Naive thymus-derived CD4-positive, alpha-beta T cell (primary cell): ENCODE results near the gene FAXDC2. TPM values are rescaled to one million over a fixed set of nuclear protein-coding genes. Genes with fewer than 3 reads are reported as not detected.

Experiments
- ATAC-seq: fragments of 150-1000 bp; cut with Tn5 transposase; 2 replicates; pipeline ENCODE4 v1.10.0; 2021; ENCODE audit warnings: mild to moderate bottlenecking, moderate library complexity
- CTCF ChIA-PET: fragments of 350-600 bp; sonication (Branson Sonifier 250); formaldehyde crosslinking; loops from one replicate; lab custom pipeline; 2021; ENCODE audit warnings: antibody characterized with exemption; lab: Charles Lee
- POLR2A ChIA-PET: fragments of 350-600 bp; sonication (Branson Sonifier 250); formaldehyde crosslinking; loops from one replicate; lab custom pipeline; 2021; ENCODE audit warnings: antibody characterized with exemption, inconsistent platforms; lab: Charles Lee
- DNase-seq, 9 donors: peaks; one replicate each; pipeline versions ENCODE4 v3.0.0 to v3.0.0-alpha.2; 2020 to 2022; ENCODE audit warnings: mixed read lengths in 1 of 9
- H3K27ac ChIP-seq: one replicate; pipeline ENCODE4 v1.7.0; 2013; ENCODE audit warnings: mild to moderate bottlenecking, low read depth, low read length, moderate library complexity
- H3K27me3 ChIP-seq, 2 donors: one replicate each; pipeline ENCODE4 v1.7.0; 2013; ENCODE audit warnings: low read length in 2 of 2, mild to moderate bottlenecking in 2 of 2, moderate library complexity in 2 of 2; ENCODE audit not compliant: control insufficient read depth in 2 of 2, insufficient read depth in 2 of 2
- H3K36me3 ChIP-seq, 3 experiments: 1 replicate in 2 of 3; 2 replicates in 1 of 3; pipeline ENCODE4 v1.7.0; 2013; ENCODE audit warnings: low read length in 3 of 3, mild to moderate bottlenecking in 3 of 3, moderate library complexity in 1 of 3; ENCODE audit not compliant: insufficient read depth in 3 of 3, control insufficient read depth in 2 of 3
- H3K4me1 ChIP-seq, 2 donors: one replicate each; pipeline ENCODE4 v1.7.0; 2013; ENCODE audit warnings: low read length in 2 of 2, mild to moderate bottlenecking in 2 of 2, moderate library complexity in 1 of 2; ENCODE audit not compliant: control insufficient read depth in 2 of 2, insufficient read depth in 2 of 2
- H3K4me3 ChIP-seq: 2 replicates; pipeline ENCODE4 v1.7.0; 2013; ENCODE audit warnings: mild to moderate bottlenecking, low read length
- H3K9me3 ChIP-seq, 3 experiments: 1 replicate in 2 of 3; 2 replicates in 1 of 3; pipeline ENCODE4 v1.7.0; 2013; ENCODE audit warnings: low read length in 3 of 3; ENCODE audit not compliant: control insufficient read depth in 2 of 3
- H3K27ac Mint-ChIP-seq, 9 donors: one replicate each; pipeline ENCODE4 v1.8.0; 2020 to 2022; ENCODE audit warnings: mixed read lengths in 9 of 9, mild to moderate bottlenecking in 8 of 9, moderate library complexity in 5 of 9, inconsistent platforms in 2 of 9
- H3K27me3 Mint-ChIP-seq, 5 donors: one replicate each; pipeline ENCODE4 v1.8.0; 2021 to 2022; ENCODE audit warnings: mixed read lengths in 5 of 5, mild to moderate bottlenecking in 1 of 5
- H3K36me3 Mint-ChIP-seq, 5 donors: one replicate each; pipeline ENCODE4 v1.8.0; 2020 to 2022; ENCODE audit warnings: mixed read lengths in 5 of 5, mild to moderate bottlenecking in 3 of 5, inconsistent platforms in 1 of 5
- H3K4me1 Mint-ChIP-seq, 7 donors: one replicate each; pipeline ENCODE4 v1.8.0; 2020 to 2022; ENCODE audit warnings: mixed read lengths in 7 of 7, mild to moderate bottlenecking in 3 of 7, inconsistent platforms in 1 of 7
- H3K4me3 Mint-ChIP-seq, 10 donors: one replicate each; pipeline ENCODE4 v1.8.0; 2020 to 2022; ENCODE audit warnings: mild to moderate bottlenecking in 10 of 10, mixed read lengths in 10 of 10, moderate library complexity in 6 of 10, inconsistent platforms in 2 of 10
- H3K9me3 Mint-ChIP-seq, 11 donors: one replicate each; pipeline ENCODE4 v1.8.0; 2020 to 2022; ENCODE audit warnings: mixed read lengths in 11 of 11, mild to moderate bottlenecking in 4 of 11, inconsistent platforms in 1 of 11, moderate library complexity in 1 of 11
- intact Hi-C, 2 donors: fragments of 100-400 bp; cut with micrococcal nuclease; formaldehyde crosslinking; loops; one replicate each; pipeline ENCODE4 v1.15.1; 2023
- polyA plus RNA-seq, 2 donors: library from polyadenylated mRNA; unstranded; fragments of 300-500 nt; fragmentation: Illumina TruSeq; gene quantifications; one replicate each; pipeline ENCODE4 v1.2.3, GENCODE V29; 2021
- total RNA-seq, 6 experiments: library from RNA in 5 of 6; stranded (reverse) in 5 of 6; gene quantifications; 1 replicate in 5 of 6; 2 replicates in 1 of 6; pipeline ENCODE4 v1.2.3 and lab custom pipeline; 2021 to 2026

The FAXDC2 gene
- total and polyA plus RNA-seq, 7 experiments from 2014 or later, result 0.30 to 1.9 (median 0.40) TPM; not detected in 3

DNA sequence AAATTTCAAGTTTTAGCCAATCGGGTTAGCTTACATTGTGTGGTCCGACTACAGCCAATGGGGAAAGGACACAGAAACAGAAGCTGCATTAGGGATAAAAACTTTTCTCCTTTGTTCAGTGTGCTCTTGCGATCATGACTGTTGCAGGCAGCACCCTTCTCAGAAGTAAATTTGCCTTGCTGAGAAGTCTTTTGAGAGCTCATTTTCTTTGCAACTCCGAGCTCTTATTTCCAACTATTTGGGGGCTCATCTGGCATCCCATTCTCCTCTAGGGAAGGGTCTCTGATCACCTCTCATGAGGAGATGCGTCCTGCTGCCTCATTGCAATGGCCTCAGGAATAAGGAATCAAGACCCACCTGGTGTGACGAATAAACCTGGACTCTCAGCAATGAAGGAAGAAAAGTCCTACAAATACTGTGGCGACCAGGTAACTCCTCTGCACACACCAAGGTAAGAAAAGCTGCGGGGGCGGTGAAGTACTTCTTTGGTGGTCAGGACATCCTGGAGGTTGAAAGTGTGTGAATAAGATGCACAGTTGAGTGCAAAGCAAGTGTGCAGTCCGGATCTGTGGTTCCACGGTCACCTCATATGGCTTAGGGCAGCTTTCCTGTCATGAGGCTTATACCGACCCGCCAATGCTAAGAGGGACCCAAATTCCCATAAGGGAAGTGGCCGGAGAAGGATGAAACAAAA lies 28.4 kb upstream of the FAXDC2 start:
- Mint-ChIP-seq H3K4me3 (no peak overlapping the region), H3K9me3 (peaks cover 11 to 64% (median 26%) of the 10 kb centered on the region in 11 donors), H3K4me1 (peaks cover 0 to 2% (median 0%) of the 10 kb centered on the region in 7 donors), H3K27me3 (no peaks in the 10 kb centered on the region), H3K27ac (peak overlapping the region in 2 of 9 donors; percentile 49 to 71), H3K36me3 (peaks cover 40 to 79% (median 78%) of the 10 kb centered on the region in 5 donors)
- H3K9me3 ChIP-seq, result peaks cover 0 to 22% (median 7%) of the 10 kb centered on the region in 3 experiments
- ATAC-seq (no peak), DNase-seq (no peak)
- ChIA-PET CTCF (no interaction called here), POLR2A (interaction anchor here (0.7 kb wide), 1 partner anchor 15 kb away, joined by 7 read pairs; no protein-coding TSS in a partner anchor)
- no peak overlapping the region for H3K27ac ChIP-seq
- intact Hi-C loops, result no loop called here
- no peak overlapping the region for H3K4me3 ChIP-seq
- H3K27me3 ChIP-seq, result no peaks in the 10 kb centered on the region
- H3K36me3 ChIP-seq, result peaks cover 4 to 40% (median 11%) of the 10 kb centered on the region in 3 experiments
- no peaks in the 10 kb centered on the region for H3K4me1 ChIP-seq

DNA sequence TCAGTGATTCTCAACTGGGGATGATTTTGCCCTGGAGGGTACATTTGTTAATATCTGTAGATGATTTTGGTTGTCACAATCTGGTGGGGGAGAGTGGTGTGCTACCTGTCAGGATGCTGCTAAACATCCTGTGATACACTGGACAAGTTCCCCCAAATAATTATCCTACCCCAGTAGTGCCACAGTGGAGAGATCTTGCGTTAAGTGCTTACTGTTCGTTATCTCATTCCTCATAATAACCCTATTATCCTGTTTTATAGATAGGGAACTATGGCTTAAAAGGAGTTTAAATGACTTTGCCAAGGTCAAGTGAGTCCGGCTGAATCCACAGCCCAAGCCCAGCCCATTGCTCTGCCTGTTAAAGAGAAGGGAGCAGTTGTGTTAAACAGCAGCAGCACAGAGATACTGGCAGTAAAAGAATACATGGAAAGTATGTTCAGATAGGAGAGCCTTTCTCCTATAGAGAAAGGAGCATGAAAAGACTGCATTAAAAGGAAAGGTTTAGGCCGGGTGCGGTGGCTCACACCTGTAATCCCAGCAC lies 23.5 kb upstream of the FAXDC2 start:
- no peak overlapping the region for H3K4me3 Mint-ChIP-seq
- Histone ChIP-seq H3K36me3 (peaks cover 23 to 67% (median 30%) of the 10 kb centered on the region in 3 experiments), H3K4me1 (no peaks in the 10 kb centered on the region), H3K27ac (no peak overlapping the region), H3K4me3 (no peak overlapping the region), H3K27me3 (no peaks in the 10 kb centered on the region), H3K9me3 (peaks cover 0 to 16% (median 2%) of the 10 kb centered on the region in 3 experiments)
- POLR2A ChIA-PET, result no interaction called here
- intact Hi-C loops, result no loop called here
- H3K27ac Mint-ChIP-seq, result peak overlapping the region in 3 of 9 donors; percentile 9 to 47 (median 21)
- H3K9me3 Mint-ChIP-seq, result peaks cover 0 to 26% (median 9%) of the 10 kb centered on the region in 11 donors
- CTCF ChIA-PET, result no interaction called here
- DNase-seq (no peak), ATAC-seq (no peak)
- no peaks in the 10 kb centered on the region for H3K27me3 Mint-ChIP-seq
- H3K36me3 Mint-ChIP-seq, result peaks cover 30 to 67% (median 50%) of the 10 kb centered on the region in 5 donors
- peaks cover 0 to 5% (median under 1%) of the 10 kb centered on the region in 7 donors for H3K4me1 Mint-ChIP-seq

DNA sequence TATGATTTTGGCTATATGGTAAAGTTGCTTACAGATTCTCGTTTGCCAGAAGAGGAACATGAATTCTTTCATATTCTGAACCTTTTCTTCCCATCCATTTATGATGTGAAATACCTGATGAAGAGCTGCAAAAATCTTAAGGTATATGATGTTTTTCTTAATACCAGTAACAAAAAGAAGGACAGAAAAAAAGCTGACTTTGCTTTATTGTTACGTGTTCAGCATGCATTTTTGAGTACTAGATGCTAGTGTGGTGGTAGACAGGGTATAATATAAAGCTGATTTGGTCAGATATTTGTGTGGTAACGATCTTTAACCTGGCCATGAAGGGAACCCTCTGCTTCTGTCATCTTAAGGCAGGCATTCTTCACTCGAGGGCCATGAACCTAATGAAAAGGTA lies 21.3 kb upstream of the FAXDC2 start:
- DNase-seq, result no peak
- peaks cover 0 to 9% (median 0%) of the 10 kb centered on the region in 11 donors for H3K9me3 Mint-ChIP-seq
- no peak overlapping the region for H3K27ac ChIP-seq
- H3K4me1 ChIP-seq, result no peaks in the 10 kb centered on the region
- peaks cover 23 to 67% (median 30%) of the 10 kb centered on the region in 3 experiments for H3K36me3 ChIP-seq
- H3K27ac Mint-ChIP-seq, result peak overlapping the region in 1 of 9 donors; percentile 64
- no peaks in the 10 kb centered on the region for H3K27me3 Mint-ChIP-seq
- H3K9me3 ChIP-seq, result no peaks in the 10 kb centered on the region
- no peak for ATAC-seq
- peaks cover 3 to 19% (median 11%) of the 10 kb centered on the region in 7 donors for H3K4me1 Mint-ChIP-seq
- ChIA-PET CTCF (interaction anchor here (0.8 kb wide), 1 partner anchor 189 kb away, joined by 3 read pairs; no protein-coding TSS in a partner anchor), POLR2A (no interaction called here)
- intact Hi-C loops, result no loop called here
- peaks cover 28 to 63% (median 44%) of the 10 kb centered on the region in 5 donors for H3K36me3 Mint-ChIP-seq
- no peak overlapping the region for H3K4me3 Mint-ChIP-seq
- H3K27me3 ChIP-seq, result no peaks in the 10 kb centered on the region
- H3K4me3 ChIP-seq, result no peak overlapping the region

DNA sequence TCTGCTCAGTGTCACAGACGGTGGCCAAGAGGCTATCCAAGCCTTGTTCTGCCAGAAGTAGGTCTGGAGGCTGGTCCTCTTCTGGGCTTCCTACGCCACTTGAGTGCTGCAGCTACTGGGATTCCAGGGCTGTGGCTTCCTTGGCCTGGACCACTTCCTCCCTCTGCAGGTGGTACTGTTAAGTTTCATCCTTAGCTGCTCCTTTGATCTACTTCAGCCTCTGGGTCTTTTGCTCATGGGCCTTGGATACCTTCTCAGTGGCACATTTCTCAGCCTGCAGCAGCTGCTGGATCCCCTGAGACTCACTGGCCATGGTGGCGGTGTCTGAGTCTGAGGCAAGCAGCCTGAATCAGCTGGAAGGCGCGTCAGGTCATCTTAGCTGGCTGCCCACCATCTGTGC lies 18.3 kb upstream of the FAXDC2 start:
- POLR2A ChIA-PET, result interaction anchor here (1.0 to 1.6 kb wide), 2 partner anchors 8 to 12 kb away, joined by 3 read pairs; no protein-coding TSS in a partner anchor

DNA sequence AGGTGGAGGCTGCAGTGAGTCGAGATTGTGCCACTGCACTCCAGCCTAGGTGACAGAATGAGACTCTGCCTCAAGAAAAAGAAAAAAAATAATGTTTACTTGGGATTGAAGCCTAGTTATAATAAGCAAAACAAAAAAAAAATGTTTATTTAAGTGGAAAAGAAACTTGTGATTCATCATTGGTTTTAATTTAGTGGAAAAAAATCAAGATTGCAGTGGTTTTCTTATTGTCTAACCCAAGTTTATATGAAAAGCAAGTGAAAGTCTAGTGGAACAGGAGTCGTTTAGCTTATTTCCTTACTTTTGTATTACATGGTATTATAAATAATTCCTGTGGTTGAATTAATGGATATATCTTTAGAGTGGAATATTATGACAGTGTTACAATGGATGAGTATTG lies 16.4 kb upstream of the FAXDC2 start:
- ChIA-PET CTCF (no interaction called here), POLR2A (interaction anchor here (0.7 to 1.7 kb wide), 2 partner anchors 10 to 14 kb away, joined by 3 to 6 read pairs; no protein-coding TSS in a partner anchor)
- Histone ChIP-seq H3K27ac (no peak overlapping the region), H3K4me1 (peaks cover 0 to 17% of the 10 kb centered on the region in 2 donors), H3K9me3 (no peaks in the 10 kb centered on the region), H3K4me3 (no peak overlapping the region), H3K36me3 (peaks cover 9 to 56% (median 15%) of the 10 kb centered on the region in 3 experiments), H3K27me3 (no peaks in the 10 kb centered on the region)
- intact Hi-C loops, result loop anchor here in 1 of 2 donors (1.0 kb wide), 1 partner anchor 8 kb away; no protein-coding TSS in a partner anchor
- Mint-ChIP-seq H3K4me3 (no peak overlapping the region), H3K36me3 (peaks cover 3 to 53% (median 20%) of the 10 kb centered on the region in 5 donors), H3K27me3 (no peaks in the 10 kb centered on the region), H3K4me1 (peaks cover 25 to 47% (median 42%) of the 10 kb centered on the region in 7 donors), H3K9me3 (no peaks in the 10 kb centered on the region), H3K27ac (peak overlapping the region in 4 of 9 donors; percentile 1 to 57 (median 28))
- ATAC-seq, result no peak
- DNase-seq, result no peak

More for the DNA sequence above, 18.3 kb upstream of the FAXDC2 start:
- Histone ChIP-seq H3K27me3 (no peaks in the 10 kb centered on the region), H3K36me3 (peaks cover 18 to 64% (median 21%) of the 10 kb centered on the region in 3 experiments), H3K27ac (peak overlapping the region; percentile 35), H3K4me1 (no peaks in the 10 kb centered on the region), H3K4me3 (no peak overlapping the region), H3K9me3 (no peaks in the 10 kb centered on the region)
- DNase-seq, result peak in 1 of 9 donors; percentile 32
- peaks cover 10 to 29% (median 23%) of the 10 kb centered on the region in 7 donors for H3K4me1 Mint-ChIP-seq
- peaks cover 9 to 56% (median 28%) of the 10 kb centered on the region in 5 donors for H3K36me3 Mint-ChIP-seq
- CTCF ChIA-PET, result interaction anchor here (1.2 kb wide), 1 partner anchor 218 kb away, joined by 4 read pairs; no protein-coding TSS in a partner anchor
- peak overlapping the region in 7 of 9 donors; percentile 13 to 65 (median 59) for H3K27ac Mint-ChIP-seq
- no peaks in the 10 kb centered on the region for H3K9me3 Mint-ChIP-seq
- H3K4me3 Mint-ChIP-seq, result no peak overlapping the region
- peak; percentile 50 for ATAC-seq
- intact Hi-C loops, result loop anchor here (1.0 kb wide), 1 partner anchor 218 kb away; no protein-coding TSS in a partner anchor
- H3K27me3 Mint-ChIP-seq, result no peaks in the 10 kb centered on the region

DNA sequence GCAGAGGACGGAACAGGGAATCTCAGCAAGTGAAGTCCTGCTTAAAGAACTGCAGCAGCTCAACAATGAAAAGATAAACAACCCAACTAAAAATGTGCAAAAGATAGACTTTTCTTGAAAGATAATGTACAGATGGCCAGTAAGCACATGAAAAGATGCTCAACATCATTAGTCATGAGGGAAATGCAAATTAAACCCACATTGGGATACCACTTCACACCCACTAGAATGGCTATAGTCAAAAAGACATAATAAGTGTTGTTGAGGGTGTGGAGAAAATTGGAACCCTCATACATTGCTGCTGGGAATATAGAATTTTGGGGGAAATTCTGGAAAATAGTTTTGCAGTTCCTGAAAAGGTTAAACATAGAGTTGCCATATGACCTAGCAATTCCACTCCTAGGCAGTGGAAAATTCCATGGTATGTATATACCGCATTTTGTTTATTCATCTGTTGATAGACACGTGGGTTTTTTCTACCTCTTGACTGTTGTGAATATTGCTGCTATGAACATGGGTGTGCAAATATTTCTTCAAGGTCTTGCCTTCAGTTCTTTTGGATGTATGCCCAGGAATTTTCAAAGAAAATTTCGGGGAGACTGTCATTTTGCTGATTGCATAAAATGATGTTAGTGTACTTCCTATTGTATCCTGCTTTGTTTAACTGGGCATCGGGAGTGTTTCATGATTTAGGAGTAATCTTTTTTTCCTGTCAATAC lies 15.2 kb upstream of the FAXDC2 start:
- H3K27ac ChIP-seq, result no peak overlapping the region
- H3K36me3 ChIP-seq, result peaks cover 2 to 44% (median 6%) of the 10 kb centered on the region in 3 experiments
- Mint-ChIP-seq H3K36me3 (peaks cover 3 to 50% (median 21%) of the 10 kb centered on the region in 5 donors), H3K27me3 (no peaks in the 10 kb centered on the region), H3K27ac (peak overlapping the region in 3 of 9 donors; percentile 50 to 72 (median 60)), H3K9me3 (peaks cover 0 to 2% (median 0%) of the 10 kb centered on the region in 11 donors), H3K4me3 (no peak overlapping the region), H3K4me1 (peaks cover 35 to 59% (median 51%) of the 10 kb centered on the region in 7 donors)
- ChIA-PET CTCF (no interaction called here), POLR2A (no interaction called here)
- H3K4me1 ChIP-seq, result peaks cover 9 to 28% of the 10 kb centered on the region in 2 donors
- H3K4me3 ChIP-seq, result no peak overlapping the region
- intact Hi-C loops, result no loop called here
- H3K27me3 ChIP-seq, result no peaks in the 10 kb centered on the region
- DNase-seq, result no peak
- ATAC-seq, result no peak
- H3K9me3 ChIP-seq, result no peaks in the 10 kb centered on the region
